GM21786 (cell line): Measurements from ENCODE around the gene SERPINE1.
"Not testable (repeated sequence)": the region's sequence is repeated elsewhere in the genome, so short reads cannot be mapped to it uniquely, and the experiment has no call there.

Experiments
- ATAC-seq: cut with Tn5 transposase; IDR thresholded peaks from one replicate; pipeline ENCODE4 v1.9.1; 2021; ENCODE audit not compliant: unreplicated experiment

Gene SERPINE1

DNA sequence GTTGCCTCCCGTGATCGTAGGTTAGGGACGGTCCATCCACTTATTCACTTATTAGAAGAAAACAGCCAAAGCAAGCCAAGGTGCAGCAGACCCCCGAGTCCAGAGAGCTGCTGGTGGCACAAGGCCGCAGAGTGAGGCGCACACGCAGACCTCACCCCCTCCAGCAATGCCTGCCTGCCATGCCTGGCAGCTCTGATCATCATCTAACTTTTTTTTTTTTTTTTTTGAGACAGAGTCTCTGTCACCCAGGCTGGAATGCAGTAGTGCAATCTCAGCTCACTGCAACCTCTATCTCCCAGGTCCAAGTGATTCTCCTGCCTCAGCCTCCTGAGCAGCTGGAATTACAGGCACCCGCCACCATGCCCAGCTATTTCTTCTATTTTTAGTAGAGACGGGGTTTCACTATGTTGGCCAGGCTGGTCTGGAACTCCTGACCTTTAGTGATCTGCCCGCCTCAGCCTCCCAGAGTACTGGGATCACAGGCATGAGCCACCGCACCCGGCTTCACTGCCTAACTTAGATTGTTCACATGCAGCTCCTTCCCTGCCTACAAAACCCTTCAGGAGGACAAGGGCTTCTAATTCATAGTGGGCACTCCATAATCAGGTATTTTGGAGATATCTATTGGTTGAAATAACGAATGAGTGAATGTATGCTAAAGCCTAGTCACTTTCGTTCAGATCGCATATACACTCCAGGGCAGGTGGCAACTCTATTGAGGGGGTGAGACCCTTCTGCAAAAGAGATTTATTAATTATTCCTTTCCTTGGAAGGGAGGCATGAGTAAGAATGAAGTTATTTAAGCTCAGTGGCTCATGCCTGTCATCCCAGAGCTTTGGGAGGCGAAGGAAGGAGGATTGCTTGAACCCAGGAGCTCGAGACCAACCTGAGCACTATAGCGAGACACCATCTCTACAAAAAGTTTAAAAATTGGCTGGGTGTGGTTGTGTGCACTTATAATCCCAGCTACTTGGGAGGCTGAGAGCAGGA is 25.8 kb upstream of the SERPINE1 start:
- ATAC-seq = no peak

DNA sequence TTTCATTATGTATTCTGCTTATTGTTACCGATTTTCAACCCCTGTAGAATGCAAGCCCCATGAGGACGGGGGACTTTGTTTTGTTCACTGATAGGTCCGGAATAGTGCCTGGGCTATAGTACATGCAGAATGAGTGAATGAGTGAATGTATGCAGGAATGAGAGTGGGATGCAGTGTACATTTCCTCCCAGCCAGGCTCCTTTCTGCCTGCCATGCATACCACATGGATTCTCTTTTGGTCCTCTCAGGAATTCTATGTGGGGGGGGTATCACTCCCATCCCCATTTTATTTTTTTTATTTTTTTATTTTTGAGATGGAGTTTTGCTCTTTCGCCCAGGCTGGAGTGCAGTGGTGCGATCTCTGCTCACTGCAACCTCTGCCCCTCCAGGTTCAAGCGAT is 24.9 kb upstream of the SERPINE1 start:
- no peak for ATAC-seq

GRCh38 chr7:101103701-101104100 is 23.2 kb upstream of the SERPINE1 start:
- not testable (repeated sequence) for ATAC-seq

DNA sequence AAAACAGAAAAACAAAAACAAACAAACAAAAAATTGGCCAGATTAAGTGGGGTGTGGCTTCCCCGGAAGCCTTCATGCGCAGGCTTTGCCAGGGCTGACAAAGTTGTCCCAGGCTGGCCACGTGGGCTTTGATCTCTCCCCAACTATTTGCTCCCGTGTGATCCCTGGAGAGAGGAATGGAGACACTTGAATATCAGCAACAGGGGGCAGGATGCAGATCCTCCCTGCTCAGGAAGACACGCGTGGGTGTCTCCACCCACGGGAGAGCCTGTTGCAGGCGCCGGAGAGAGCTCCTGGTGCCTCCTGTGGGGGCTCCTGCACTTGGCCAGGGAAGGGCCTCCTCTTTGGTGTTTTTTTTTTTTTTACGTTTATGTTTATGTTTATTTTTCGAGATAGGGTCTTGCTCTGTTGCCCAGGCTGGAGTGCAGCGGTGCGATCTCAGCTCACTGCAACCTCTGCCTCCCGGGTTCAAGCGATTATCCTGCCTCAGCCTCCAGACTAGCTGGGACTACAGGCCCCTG is 22.7 kb upstream of the SERPINE1 start:
- no peak for ATAC-seq

DNA sequence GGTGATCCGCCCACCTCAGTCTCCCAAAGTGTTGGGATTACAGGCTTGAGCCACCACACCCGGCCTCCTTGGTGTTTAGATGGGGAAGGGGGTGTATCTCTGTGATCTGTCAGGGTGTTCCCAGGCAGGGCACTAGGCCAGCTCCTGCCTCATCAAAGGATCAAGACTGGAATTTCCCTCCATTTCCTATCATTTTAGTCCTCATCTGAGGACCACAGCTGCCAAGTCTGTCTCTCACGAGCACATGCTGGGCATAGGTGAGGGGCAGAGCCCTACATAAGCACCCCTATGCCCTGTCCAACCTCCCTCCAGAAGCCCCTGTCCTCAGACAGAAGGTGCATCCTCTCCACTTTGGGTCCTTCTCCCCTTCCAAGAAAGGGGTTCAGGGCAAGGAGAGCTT is 22.1 kb upstream of the SERPINE1 start:
- ATAC-seq = no peak

DNA sequence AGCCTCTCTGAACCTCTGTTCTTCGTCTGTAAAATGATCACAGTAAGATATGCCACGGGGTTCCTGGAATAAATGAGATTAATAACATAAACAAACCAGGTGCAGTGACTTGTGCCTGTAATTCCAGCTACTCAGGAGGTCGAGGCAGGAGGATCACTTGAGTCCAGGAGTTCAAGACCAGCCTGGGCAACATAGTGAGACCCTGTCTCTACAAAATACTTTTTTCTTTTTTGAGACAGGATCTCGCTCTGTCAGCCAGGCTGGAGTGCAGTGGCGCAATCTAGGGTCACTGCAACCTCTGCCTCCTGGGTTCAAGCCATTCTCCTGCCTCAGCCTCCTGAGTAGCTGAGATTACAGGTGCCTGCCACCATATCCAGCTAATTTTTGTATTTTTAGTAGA is 21.7 kb upstream of the SERPINE1 start:
- not testable (repeated sequence) for ATAC-seq

DNA sequence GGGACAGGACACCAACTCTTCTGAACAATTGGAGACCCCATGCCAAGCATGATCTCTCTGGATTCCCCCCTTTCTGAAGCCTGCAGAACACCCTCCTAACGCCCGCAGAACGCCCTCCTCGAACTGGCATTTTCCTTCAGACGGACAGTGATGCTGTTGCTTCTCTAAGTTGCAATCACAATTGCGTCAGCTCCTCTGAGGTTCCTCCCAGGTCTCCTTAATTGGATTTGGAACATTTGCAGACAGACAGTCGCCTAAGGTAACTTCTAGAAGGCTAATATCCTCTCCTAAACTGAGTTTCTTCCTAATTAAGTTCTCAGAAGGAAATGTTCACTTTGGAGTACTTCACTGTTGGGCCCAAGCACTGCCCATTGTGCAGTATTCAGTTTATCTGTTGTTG is 20.5 kb upstream of the SERPINE1 start:
- ATAC-seq = no peak

GRCh38 chr7:101108330-101108857 is 18.5 kb upstream of the SERPINE1 start:
- ATAC-seq = no peak

DNA sequence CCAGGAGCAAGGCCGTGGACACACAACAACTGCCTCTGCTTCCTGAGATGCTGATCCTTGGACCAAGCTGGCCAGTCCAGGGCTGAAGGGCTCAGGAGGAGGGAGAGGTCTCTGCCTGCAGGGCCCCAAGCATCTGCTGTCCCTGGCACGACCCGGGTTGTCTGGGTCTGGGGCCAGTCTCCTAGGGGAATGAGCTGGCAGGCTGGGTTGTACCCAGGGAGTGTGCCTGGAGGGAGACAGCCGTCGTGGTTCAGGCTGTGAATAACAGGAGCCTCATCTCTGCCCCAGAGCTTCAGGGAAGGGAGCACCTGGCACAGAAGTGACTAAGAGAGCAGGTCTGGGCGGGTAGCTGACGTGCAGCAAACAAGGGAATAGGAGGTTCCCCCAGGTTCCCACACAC is 17.9 kb upstream of the SERPINE1 start:
- no peak for ATAC-seq

DNA sequence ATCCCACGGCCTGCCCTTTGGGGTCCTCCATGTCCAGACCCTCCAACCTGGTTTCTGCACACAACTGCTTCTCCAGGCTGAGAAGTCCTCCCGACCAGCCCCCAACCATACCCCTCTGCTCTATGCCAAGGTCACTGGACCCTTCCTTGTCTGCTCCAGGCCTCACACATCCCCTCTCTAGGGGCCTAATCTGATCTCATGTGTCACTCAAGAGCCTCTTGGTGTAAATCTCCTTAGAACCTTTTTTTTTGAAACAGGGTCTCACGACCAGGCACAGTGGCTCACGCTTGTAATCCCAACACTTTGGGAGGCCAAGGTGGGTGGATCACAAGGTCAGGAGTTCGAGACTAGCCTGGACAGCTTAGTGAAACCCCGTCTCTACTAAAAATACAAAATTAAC is 17.5 kb upstream of the SERPINE1 start:
- no peak for ATAC-seq

- ATAC-seq = no peak
Observed at GRCh38 chr7:101111261-101111660, 15.6 kb upstream of the SERPINE1 start.

DNA sequence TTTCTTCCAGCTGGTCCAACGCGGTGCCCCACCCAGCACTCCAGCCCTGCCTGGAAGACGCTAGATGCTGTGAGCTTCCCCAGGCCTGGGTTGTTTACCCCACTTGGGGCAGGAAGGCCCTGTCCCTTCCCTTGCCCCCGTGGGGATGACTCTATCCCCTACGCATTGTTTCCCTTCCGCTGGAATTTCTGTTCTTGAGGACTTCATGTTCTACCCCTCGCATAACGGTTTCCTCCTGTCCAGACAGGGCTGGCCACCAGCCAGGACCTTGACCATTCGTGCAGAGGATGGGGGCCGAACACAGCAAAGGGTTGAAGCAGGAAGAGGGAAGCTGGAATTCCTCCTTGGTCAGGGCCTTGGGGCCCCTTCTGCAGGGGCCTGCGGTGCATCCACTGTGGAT is 14.7 kb upstream of the SERPINE1 start:
- ATAC-seq = no peak

DNA sequence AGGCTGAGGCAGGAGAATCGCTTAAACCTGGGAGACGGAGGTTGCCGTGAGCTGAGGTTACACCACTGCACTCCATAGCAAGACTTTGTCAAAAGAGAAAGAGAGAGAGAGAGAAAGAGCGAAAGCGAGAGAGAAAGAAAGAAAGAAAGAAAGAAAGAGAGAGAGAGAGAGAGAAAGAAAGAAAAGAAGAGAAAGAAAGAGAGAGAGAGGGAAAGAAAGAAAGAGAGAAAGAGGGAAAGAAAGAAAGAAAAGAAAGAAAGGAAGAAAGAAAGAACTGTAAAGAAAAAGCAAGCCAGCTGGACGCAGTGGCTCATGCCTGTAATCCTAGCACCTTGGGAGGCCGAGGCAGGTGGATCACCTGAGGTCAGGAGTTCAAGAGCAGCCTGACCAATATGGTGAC is 13.8 kb upstream of the SERPINE1 start:
- not testable (repeated sequence) for ATAC-seq

DNA sequence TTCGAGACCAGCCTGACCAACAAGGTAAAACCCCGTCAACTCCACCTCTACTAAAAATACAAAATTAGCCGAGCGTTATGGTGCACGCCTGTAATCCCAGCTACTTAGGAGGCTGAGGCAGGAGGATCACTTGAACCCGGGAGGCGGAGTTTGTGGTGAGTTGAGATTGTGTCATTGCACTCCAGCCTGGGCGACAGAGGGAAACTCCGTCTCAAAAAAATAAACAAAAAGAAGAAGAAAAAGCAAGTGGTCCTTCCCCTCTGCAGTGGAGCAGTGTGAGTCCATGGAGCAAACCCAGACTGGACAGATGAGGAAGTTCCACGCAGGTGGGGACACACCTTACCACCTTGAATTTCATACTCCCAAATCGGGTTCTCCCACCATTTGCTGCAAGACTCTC is 13.1 kb upstream of the SERPINE1 start:
- no peak for ATAC-seq

GRCh38 chr7:101114492-101114891 is 12.4 kb upstream of the SERPINE1 start:
- no peak for ATAC-seq

- no peak for ATAC-seq
Observed at GRCh38 chr7:101115215-101115614, 11.7 kb upstream of the SERPINE1 start.

GRCh38 chr7:101116898-101117297 is 10.0 kb upstream of the SERPINE1 start:
- no peak for ATAC-seq

DNA sequence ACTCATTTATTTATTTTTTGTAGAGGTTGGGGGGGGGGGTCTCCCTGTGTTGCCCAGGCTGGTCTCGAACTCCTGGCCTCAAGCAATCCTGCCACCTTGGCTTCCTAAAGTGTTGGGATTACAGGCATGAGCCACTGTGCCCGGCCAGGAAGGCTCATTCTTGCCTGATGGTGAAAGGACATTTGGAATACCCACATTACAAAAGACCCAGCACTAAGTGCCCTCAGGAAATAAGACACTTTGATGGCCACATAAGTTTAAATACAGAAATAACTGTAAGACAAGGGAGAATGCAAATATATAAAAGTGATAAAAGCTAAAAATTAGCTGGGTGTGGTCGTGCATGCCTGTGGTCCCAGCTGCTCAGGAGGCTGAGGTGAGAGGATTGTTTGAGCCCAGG is 8.0 kb upstream of the SERPINE1 start:
- no peak for ATAC-seq

DNA sequence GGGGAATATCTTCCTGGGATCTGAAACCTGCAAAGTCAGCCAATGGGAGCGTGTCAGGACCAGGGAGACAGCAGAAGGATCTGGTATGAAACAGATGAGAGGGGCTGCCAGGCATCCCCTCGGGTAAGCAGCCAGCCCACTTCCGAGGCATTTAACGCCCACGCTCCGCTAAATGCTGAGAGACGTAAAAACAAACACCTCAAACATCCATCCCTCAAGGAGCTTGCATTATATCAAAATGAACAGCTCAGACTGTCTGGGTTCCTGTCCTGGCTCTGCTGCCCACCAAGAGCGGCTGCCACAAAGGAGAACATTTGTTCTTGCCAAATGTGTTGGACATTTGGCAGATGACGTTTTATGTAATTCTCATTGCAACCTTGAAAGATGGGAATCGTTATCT is 7.0 kb upstream of the SERPINE1 start:
- no peak for ATAC-seq

GRCh38 chr7:101120315-101120714 is 6.6 kb upstream of the SERPINE1 start:
- no peak for ATAC-seq

- not testable (repeated sequence) for ATAC-seq
Observed at GRCh38 chr7:101121631-101121990, 5.3 kb upstream of the SERPINE1 start.
